Mesendoderm (in vitro differentiated cells): Measurements from ENCODE around the gene IER3.
"Not testable (repeated sequence)": the region's sequence is repeated elsewhere in the genome, so short reads cannot be mapped to it uniquely, and the experiment has no call there.

Experiments used
- DNase-seq: peaks from one replicate; pipeline ENCODE4 v3.0.0; 2013
- H2AK5ac ChIP-seq: 2 replicates; pipeline ENCODE4 v1.6.1; 2013; ENCODE audit warnings: low read length, inconsistent platforms
- H2BK120ac ChIP-seq: 2 replicates; pipeline ENCODE4 v1.6.1; 2013; ENCODE audit warnings: low read depth, mild to moderate bottlenecking, low read length, moderate library complexity, mixed read lengths
- H2BK15ac ChIP-seq: replicated peaks from 2 replicates; pipeline ENCODE4 v1.6.1; 2013; ENCODE audit warnings: low read depth, mild to moderate bottlenecking, moderate library complexity
- H2BK5ac ChIP-seq: 2 replicates; pipeline ENCODE4 v1.6.1; 2013; ENCODE audit warnings: low read length, inconsistent platforms
- H3K18ac ChIP-seq: 2 replicates; pipeline ENCODE4 v1.6.1; 2013; ENCODE audit warnings: mild to moderate bottlenecking, low read length, mixed read lengths
- H3K23ac ChIP-seq: one replicate; pipeline ENCODE4 v1.6.1; 2013; ENCODE audit warnings: low read length
- H3K27ac ChIP-seq: 2 replicates; pipeline ENCODE4 v1.5.1; 2013; ENCODE audit warnings: low read depth, mild to moderate bottlenecking, inconsistent platforms, low read length, moderate library complexity
- H3K27me3 ChIP-seq: 2 replicates; pipeline ENCODE4 v1.6.1; 2013; ENCODE audit warnings: low read length, control low read depth, mild to moderate bottlenecking, inconsistent platforms; ENCODE audit not compliant: insufficient read depth, poor library complexity
- H3K36me3 ChIP-seq: 2 replicates; pipeline ENCODE4 v1.6.1; 2013; ENCODE audit warnings: low read length, inconsistent platforms; ENCODE audit not compliant: control insufficient read depth, insufficient read depth
- H3K4ac ChIP-seq: one replicate; pipeline ENCODE4 v1.6.1; 2013; ENCODE audit warnings: low read depth, mild to moderate bottlenecking, low read length, moderate library complexity
- H3K4me1 ChIP-seq: 2 replicates; pipeline ENCODE4 v1.6.1; 2013; ENCODE audit warnings: low read depth, low read length, inconsistent platforms; ENCODE audit not compliant: control insufficient read depth
- H3K4me2 ChIP-seq: 2 replicates; pipeline ENCODE4 v1.6.1; 2013; ENCODE audit warnings: low read length
- H3K4me3 ChIP-seq: 2 replicates; pipeline ENCODE4 v1.5.1; 2013; ENCODE audit warnings: mild to moderate bottlenecking, low read length
- H3K56ac ChIP-seq: one replicate; pipeline ENCODE4 v1.6.1; 2013; ENCODE audit warnings: low read length
- H3K79me1 ChIP-seq: 2 replicates; pipeline ENCODE4 v1.6.1; 2013; ENCODE audit warnings: low read length, inconsistent platforms
- H3K79me2 ChIP-seq: 2 replicates; pipeline ENCODE4 v1.6.1; 2013; ENCODE audit warnings: mild to moderate bottlenecking, low read length; ENCODE audit not compliant: control insufficient read depth, insufficient read depth
- H3K9ac ChIP-seq: 2 replicates; pipeline ENCODE4 v1.6.1; 2013; ENCODE audit warnings: low read length, inconsistent platforms
- H4K5ac ChIP-seq: one replicate; pipeline ENCODE4 v1.6.1; 2013; ENCODE audit warnings: low read length
- H4K8ac ChIP-seq: one replicate; pipeline ENCODE4 v1.6.1; 2013; ENCODE audit warnings: low read depth, mild to moderate bottlenecking, control low read depth, low read length, moderate library complexity
- WGBS: extraction: QIAGEN DNeasy Blood & Tissue Kit; methylation state at CpG from one replicate; pipeline ENCODE4 v1.1.7; 2013; ENCODE audit warnings: low lambda C conversion rate, missing lambda C conversion rate; ENCODE audit not compliant: insufficient coverage; ENCODE audit errors: extremely low coverage; 5-methylcytosine and 5-hydroxymethylcytosine counted together

Gene IER3

GRCh38 chr6:30725713-30726505 is 18.4 kb downstream of the IER3 start:
- no CpG with 5 or more reads among the region's 3 CpGs for WGBS
- H2BK5ac ChIP-seq = no peak overlapping the region
- H3K27ac ChIP-seq = no peak overlapping the region
- H3K4me2 ChIP-seq = no peak overlapping the region
- H3K56ac ChIP-seq = no peak overlapping the region
- peak; percentile 77 for DNase-seq
- no peak overlapping the region for H3K4ac ChIP-seq
- peaks cover 23% of the 10 kb centered on the region for H3K36me3 ChIP-seq
- no peak overlapping the region for H4K8ac ChIP-seq
- H4K5ac ChIP-seq = no peak overlapping the region
- H3K23ac ChIP-seq = no peak overlapping the region
- no peaks in the 10 kb centered on the region for H3K27me3 ChIP-seq
- H3K18ac ChIP-seq = no peak overlapping the region
- no peak overlapping the region for H2BK120ac ChIP-seq
- H3K4me1 ChIP-seq = no peaks in the 10 kb centered on the region
- H3K4me3 ChIP-seq = no peak overlapping the region
- no peaks in the 10 kb centered on the region for H3K79me1 ChIP-seq
- H3K79me2 ChIP-seq = peaks cover 30% of the 10 kb centered on the region
- no peak overlapping the region for H2AK5ac ChIP-seq
- no peak overlapping the region for H2BK15ac ChIP-seq
- H3K9ac ChIP-seq = no peak overlapping the region

GRCh38 chr6:30724906-30725667 is 19.3 kb downstream of the IER3 start:
- no peak overlapping the region for H3K56ac ChIP-seq
- no peak overlapping the region for H3K4me2 ChIP-seq
- H3K27ac ChIP-seq = no peak overlapping the region
- no peak overlapping the region for H4K5ac ChIP-seq
- H3K4ac ChIP-seq = no peak overlapping the region
- no peak overlapping the region for H3K23ac ChIP-seq
- no peaks in the 10 kb centered on the region for H3K79me1 ChIP-seq
- WGBS = no CpG with 5 or more reads among the region's 6 CpGs
- H2BK15ac ChIP-seq = no peak overlapping the region
- no peak overlapping the region for H3K18ac ChIP-seq
- H4K8ac ChIP-seq = no peak overlapping the region
- no peak for DNase-seq
- peaks cover 37% of the 10 kb centered on the region for H3K79me2 ChIP-seq
- H3K36me3 ChIP-seq = peaks cover 23% of the 10 kb centered on the region
- H3K9ac ChIP-seq = no peak overlapping the region
- no peaks in the 10 kb centered on the region for H3K27me3 ChIP-seq
- no peak overlapping the region for H3K4me3 ChIP-seq
- no peak overlapping the region for H2AK5ac ChIP-seq
- H2BK120ac ChIP-seq = no peak overlapping the region
- no peaks in the 10 kb centered on the region for H3K4me1 ChIP-seq
- H2BK5ac ChIP-seq = no peak overlapping the region

- not testable (repeated sequence) for H3K27ac ChIP-seq, DNase-seq, H3K4me3 ChIP-seq, H3K4me2 ChIP-seq, H4K5ac ChIP-seq, H3K79me1 ChIP-seq, H2BK15ac ChIP-seq, H2BK5ac ChIP-seq, H3K27me3 ChIP-seq, H3K4ac ChIP-seq, H3K23ac ChIP-seq, H2AK5ac ChIP-seq, H4K8ac ChIP-seq, H3K18ac ChIP-seq, H3K4me1 ChIP-seq, H2BK120ac ChIP-seq
- no CpG with 5 or more reads among the region's 29 CpGs for WGBS
- peak overlapping the region; percentile 46 for H3K56ac ChIP-seq
- peaks cover 37% of the 10 kb centered on the region for H3K79me2 ChIP-seq
- H3K36me3 ChIP-seq = peaks cover 21% of the 10 kb centered on the region
- peak overlapping the region; percentile 20 for H3K9ac ChIP-seq
Observed at GRCh38 chr6:30723843-30724741, 20.3 kb downstream of the IER3 start.

GRCh38 chr6:30723159-30723842 is 21.0 kb downstream of the IER3 start:
- WGBS = 100% methylated on average over 1 of the region's 16 CpGs

More at GRCh38 chr6:30723159-30723842, 21.0 kb downstream of the IER3 start:
- not testable (repeated sequence) for H3K79me1 ChIP-seq, H3K4ac ChIP-seq, H4K5ac ChIP-seq, H2AK5ac ChIP-seq, H3K23ac ChIP-seq, H2BK120ac ChIP-seq, H3K4me1 ChIP-seq, DNase-seq, H4K8ac ChIP-seq, H3K18ac ChIP-seq, H2BK5ac ChIP-seq, H2BK15ac ChIP-seq, H3K27me3 ChIP-seq, H3K4me3 ChIP-seq, H3K27ac ChIP-seq
- Histone ChIP-seq H3K56ac (peak overlapping the region; percentile 2), H3K9ac (peak overlapping the region; percentile 99), H3K4me2 (peak overlapping the region; percentile 9), H3K79me2 (peaks cover 37% of the 10 kb centered on the region), H3K36me3 (peaks cover 21% of the 10 kb centered on the region)
